ENCODE results near the gene ARFGEF3. TPM values are rescaled to one million over a fixed set of nuclear protein-coding genes. Genes with fewer than 3 reads are reported as not detected.

ARFGEF3 gene
- polyA plus RNA-seq, 1 donor from 2014 or later, result not detected

DNA sequence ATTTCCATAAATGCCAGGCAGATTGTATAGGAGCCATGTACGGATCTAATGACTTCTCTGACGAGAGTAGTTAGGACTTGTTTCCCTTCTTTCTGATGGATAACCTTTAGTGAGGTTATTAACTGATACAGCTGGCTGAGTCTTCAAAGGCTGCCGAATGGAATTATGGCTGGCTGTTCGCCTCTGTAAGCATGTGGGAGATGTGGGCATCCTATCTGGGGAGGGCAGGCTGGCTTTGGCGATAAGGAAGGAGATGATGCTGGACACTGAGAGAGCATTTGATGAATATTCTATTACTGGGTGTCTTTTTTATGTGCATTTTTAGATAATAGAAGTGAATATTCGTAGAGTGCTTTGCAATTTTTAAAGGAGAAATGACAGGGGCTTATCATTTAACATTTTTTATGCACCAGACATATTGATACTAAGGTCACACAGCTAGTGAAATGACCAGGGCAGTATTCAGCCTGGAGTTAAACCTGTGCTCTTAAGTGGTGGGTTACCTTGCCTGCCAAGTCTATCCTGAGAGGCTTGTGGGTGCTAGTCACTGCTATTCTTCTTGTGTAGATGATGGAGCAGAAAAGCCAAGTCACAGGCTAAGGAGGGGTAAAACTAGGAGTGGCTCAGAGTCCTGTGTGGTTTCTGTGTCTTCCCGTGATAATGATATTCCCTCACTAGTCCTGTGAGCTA, 53.5 kb downstream of the ARFGEF3 start:
- H3K36me3 Mint-ChIP-seq, result peaks cover 1% of the 10 kb centered on the region
- H3K9me3 Mint-ChIP-seq, result no peaks in the 10 kb centered on the region
- H3K27ac Mint-ChIP-seq, result no peak overlapping the region
- peaks cover 9% of the 10 kb centered on the region for H3K27me3 Mint-ChIP-seq
- H3K4me1 Mint-ChIP-seq, result no peaks in the 10 kb centered on the region
- peak overlapping the region in 1 of 4 donors; percentile 9 for H3K4me3 Mint-ChIP-seq

DNA sequence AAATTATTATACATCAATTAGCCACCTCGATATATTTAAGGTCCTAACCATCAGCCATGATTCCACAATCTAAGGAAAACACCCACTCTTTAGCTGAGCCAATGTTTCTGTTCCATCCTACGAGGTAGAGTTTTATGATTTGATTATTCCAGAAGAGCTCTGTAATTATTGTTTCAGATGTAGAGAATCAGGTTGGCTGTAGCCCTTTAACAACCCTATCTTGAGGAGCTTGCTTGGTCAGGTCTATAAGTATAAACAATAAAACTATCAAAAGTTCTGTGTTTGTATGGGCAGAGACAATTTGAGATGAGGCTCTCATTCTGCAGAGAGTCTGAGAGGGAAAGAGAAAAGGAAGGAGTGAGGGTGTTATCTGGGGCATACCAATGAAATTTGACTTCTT, 56.7 kb downstream of the ARFGEF3 start, which contains the start of gene PBOV1:
TSS of gene PBOV1 (minus strand) at position 43 of the 400 bp plus-strand sequence. CDS start 96 bp downstream, outside the sequence.
- H3K4me1 Mint-ChIP-seq, result no peaks in the 10 kb centered on the region
- H3K36me3 Mint-ChIP-seq, result peaks cover 1% of the 10 kb centered on the region
- peaks cover 18% of the 10 kb centered on the region for H3K27me3 Mint-ChIP-seq
- H3K4me3 Mint-ChIP-seq, result no peak within 1 kb of the TSS
- no peaks in the 10 kb centered on the region for H3K9me3 Mint-ChIP-seq
- no peak within 1 kb of the TSS for H3K27ac Mint-ChIP-seq

DNA sequence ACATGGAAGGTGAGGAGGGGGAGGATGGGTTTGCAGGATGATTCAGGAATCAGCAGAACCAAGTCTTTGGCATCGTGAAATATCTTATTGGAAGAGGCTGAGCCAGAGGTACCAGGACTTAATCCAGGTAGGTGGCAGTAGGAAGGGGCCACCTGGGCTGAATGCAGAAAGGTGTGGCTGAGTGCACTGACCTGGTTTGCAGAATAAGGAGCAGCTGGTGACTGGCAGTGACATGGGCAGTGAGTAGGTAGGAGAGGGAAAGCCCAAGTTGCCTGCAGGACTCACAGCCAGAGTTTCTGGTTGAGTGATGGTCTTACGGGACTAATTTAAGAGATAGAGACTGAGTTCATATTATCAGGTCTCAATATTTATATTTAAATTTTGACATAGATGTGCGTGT, 57.7 kb downstream of the ARFGEF3 start:
- no peaks in the 10 kb centered on the region for H3K4me1 Mint-ChIP-seq
- no peak overlapping the region for H3K4me3 Mint-ChIP-seq
- H3K27ac Mint-ChIP-seq, result no peak overlapping the region
- H3K27me3 Mint-ChIP-seq, result peaks cover 18% of the 10 kb centered on the region
- H3K36me3 Mint-ChIP-seq, result peaks cover 1% of the 10 kb centered on the region
- no peaks in the 10 kb centered on the region for H3K9me3 Mint-ChIP-seq

DNA sequence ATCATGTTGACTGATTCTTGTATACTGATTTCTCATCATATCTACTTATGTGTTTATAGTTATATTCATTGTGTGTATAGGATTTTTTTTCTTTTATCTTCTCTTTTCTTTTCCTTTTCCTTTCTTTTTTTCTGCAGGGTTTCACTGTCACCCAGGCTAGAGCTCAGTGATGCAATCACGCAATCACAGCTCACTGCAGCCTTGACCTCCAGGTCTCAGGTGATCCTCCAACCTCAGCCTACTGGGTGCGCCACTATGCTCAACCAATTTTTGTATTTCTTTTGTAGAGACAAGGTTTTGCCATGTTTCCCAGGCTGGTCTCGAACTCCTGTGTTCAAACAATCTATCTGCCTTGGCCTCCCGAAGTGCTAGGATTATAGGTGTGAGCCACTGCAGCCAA, 58.2 kb downstream of the ARFGEF3 start:
- H3K36me3 Mint-ChIP-seq, result peaks cover 1% of the 10 kb centered on the region
- peaks cover 18% of the 10 kb centered on the region for H3K27me3 Mint-ChIP-seq
- H3K4me1 Mint-ChIP-seq, result no peaks in the 10 kb centered on the region
- no peak overlapping the region for H3K27ac Mint-ChIP-seq
- no peak overlapping the region for H3K4me3 Mint-ChIP-seq
- no peaks in the 10 kb centered on the region for H3K9me3 Mint-ChIP-seq

DNA sequence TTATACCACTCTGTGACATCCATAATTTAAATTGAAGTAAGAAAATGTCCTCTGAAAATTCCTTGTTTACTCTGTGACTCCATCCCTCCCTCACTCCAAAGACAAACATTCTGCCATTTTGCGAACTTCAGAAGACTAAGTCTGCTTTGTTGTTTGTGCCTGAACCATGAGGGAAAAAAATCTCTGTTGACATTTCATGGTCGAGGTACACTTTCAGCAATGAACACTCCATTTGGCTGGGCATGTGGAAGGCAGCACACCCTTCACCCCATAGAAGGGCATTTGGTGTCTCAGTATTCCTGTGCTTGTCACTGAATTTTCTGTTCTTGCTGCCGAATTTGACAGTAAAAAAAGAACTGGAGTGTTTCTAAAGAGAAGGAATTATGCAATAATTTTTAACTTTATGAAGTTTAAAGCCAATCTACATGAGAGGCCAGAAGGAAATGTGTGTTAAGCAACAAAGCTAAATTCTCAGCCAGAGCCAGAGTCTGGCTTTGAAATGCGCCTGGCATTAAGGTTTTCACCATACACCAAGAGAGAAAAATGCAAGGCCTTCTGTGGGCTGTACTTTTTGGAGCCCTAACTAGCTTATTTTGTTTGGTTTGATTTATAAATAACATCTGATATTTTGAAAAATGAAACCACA, 61.3 kb downstream of the ARFGEF3 start:
- Mint-ChIP-seq H3K4me3 (no peak overlapping the region), H3K4me1 (peaks cover 0 to 4% (median 0%) of the 10 kb centered on the region in 3 donors), H3K9me3 (no peaks in the 10 kb centered on the region), H3K27ac (no peak overlapping the region), H3K27me3 (peaks cover 21% of the 10 kb centered on the region), H3K36me3 (peaks cover 1% of the 10 kb centered on the region)

DNA sequence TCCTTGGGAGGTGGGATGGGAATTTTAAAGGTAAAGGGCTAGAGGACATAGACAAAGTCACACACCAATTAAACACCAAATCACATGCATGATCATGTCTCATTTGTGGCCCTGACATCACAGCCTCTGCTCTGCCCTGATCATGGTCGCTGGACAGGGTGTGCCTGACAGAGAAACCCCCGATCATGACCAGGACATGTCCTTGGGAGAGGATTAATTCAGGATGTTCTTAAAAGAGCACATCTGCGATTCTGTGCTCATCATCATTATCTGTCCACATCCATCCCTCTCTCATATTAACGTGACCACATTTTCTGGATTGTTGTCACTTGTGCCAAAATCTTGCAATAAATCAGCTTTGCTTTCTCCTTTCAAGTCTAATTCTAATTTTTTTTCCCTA, 64.2 kb downstream of the ARFGEF3 start:
- H3K27ac Mint-ChIP-seq, result no peak overlapping the region
- H3K27me3 Mint-ChIP-seq, result peaks cover 16% of the 10 kb centered on the region
- H3K36me3 Mint-ChIP-seq, result no peaks in the 10 kb centered on the region
- peaks cover 0 to 4% (median 2%) of the 10 kb centered on the region in 3 donors for H3K4me1 Mint-ChIP-seq
- H3K4me3 Mint-ChIP-seq, result no peak overlapping the region
- H3K9me3 Mint-ChIP-seq, result no peaks in the 10 kb centered on the region

DNA sequence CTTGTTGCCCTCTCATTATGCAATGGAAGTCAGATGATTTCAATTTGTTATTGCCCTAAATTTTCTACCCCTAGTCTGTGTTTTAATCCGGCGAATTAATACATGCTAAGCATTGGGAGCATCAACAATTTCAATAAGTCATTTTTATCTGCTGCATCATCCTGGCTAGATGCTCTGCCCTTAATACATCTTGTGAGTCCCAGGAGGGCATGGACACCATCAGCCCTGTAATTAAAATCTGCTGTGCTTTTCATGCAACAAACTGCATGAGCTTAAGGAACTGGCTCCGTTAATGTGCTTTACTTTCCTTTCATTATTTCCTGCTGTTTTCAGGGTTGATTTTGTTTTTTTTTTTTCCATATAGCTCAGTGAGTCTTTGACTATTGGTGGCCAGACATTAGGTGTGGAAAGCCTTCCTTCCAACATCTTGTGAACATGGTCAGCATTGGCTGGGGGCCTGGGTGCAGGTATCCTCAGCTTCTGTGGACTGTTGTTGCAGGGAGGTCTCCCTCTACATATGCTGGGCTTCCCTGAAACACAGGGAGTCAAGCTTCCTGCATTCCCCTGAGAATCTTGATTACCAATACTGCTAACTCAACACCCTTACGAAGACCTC, 65.1 kb downstream of the ARFGEF3 start:
- no peak overlapping the region for H3K4me3 Mint-ChIP-seq
- no peaks in the 10 kb centered on the region for H3K36me3 Mint-ChIP-seq
- H3K27me3 Mint-ChIP-seq, result peaks cover 17% of the 10 kb centered on the region
- no peaks in the 10 kb centered on the region for H3K9me3 Mint-ChIP-seq
- no peak overlapping the region for H3K27ac Mint-ChIP-seq
- peaks cover 2 to 4% (median 4%) of the 10 kb centered on the region in 3 donors for H3K4me1 Mint-ChIP-seq

DNA sequence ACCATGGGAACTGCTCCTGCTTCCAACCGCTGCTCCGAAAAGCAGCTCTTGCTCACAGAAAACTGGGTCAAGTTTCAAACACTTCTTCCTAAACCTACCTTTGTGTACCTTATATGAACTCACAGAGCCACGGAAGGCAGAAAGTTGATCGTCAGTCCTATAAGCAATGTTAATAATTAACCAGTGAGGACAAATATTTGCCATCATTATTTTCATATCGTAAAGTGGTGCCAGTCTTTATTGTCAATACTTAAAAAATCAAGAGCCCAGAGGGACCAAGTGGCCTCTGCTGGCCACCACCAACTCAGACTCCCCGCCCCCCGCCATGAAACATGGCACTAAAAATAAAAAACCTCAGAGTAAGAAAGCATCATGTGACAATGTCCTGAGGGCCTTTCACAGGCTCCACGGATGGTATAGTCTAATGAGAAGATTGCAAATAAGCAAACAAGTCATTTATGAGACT, 65.6 kb downstream of the ARFGEF3 start:
- Mint-ChIP-seq H3K36me3 (no peaks in the 10 kb centered on the region), H3K4me3 (no peak overlapping the region), H3K9me3 (no peaks in the 10 kb centered on the region), H3K4me1 (peaks cover 2 to 7% (median 4%) of the 10 kb centered on the region in 3 donors), H3K27ac (no peak overlapping the region), H3K27me3 (peaks cover 16% of the 10 kb centered on the region)

DNA sequence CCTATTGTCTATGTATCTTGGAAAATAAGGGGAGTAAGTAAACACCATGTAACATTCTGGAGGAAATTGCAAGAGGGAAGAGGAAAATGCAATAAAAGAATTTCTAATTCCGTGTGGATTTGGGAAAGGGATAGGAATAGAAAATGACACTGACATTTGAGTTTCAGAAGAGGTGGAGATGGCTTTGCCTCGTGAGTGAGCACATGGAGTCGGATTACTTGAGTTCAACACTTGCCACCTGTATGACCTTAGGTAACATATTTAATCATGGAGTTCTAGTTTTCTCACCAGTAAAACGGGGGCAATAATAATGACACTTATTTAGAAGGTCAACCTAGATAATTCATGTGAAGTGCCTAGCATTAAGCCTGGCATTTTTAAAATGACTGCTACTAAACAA, 67.3 kb downstream of the ARFGEF3 start:
- Mint-ChIP-seq H3K27ac (no peak overlapping the region), H3K9me3 (no peaks in the 10 kb centered on the region), H3K27me3 (peaks cover 12% of the 10 kb centered on the region), H3K4me1 (peaks cover 2 to 7% (median 4%) of the 10 kb centered on the region in 3 donors), H3K4me3 (no peak overlapping the region), H3K36me3 (no peaks in the 10 kb centered on the region)

DNA sequence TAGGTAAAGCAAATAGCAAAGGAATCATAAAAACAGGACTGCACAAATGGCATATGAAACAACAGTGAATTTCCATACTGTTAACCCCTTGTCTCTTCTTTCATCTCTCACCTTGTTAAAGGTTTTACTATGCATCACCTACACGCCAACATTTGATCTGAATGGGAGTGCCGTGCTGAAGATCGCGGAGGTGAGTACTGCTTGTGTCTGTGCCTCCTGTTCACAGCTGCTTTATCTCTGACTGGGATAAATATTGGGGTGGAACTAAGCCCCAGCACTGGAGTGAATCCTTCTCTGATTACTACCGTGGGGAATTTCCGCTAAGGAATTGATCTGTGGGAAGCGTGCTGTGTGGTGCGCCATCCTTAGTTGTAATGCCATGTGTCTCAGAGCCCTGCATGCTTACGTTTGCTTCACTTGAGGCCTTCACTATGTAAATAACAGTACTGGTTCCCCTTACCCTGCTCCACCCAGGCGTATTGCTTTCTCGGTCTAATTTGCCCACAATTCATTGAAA, 68.0 kb downstream of the ARFGEF3 start:
- Mint-ChIP-seq H3K36me3 (no peaks in the 10 kb centered on the region), H3K27ac (no peak overlapping the region), H3K9me3 (no peaks in the 10 kb centered on the region), H3K4me3 (no peak overlapping the region), H3K27me3 (peaks cover 12% of the 10 kb centered on the region), H3K4me1 (peaks cover 2 to 7% (median 4%) of the 10 kb centered on the region in 3 donors)

DNA sequence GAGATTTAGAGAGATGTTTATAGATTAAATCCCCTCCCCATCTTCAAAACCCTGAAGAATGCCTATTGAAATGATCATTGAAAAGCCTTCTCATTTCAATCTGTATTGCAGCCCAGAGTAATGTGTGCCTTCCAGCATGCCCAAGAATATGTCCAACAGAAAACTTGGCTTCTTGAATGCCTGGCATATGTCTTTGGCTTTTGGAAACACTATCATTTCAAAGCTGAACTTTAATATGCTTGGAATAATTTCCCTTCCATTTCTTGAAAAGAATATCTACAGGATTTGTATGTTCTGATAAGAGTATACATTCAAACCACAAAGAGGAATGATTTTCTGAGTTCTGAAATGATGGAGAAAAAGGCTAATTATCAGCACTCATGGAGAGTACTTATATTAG, 68.5 kb downstream of the ARFGEF3 start:
- Mint-ChIP-seq H3K9me3 (no peaks in the 10 kb centered on the region), H3K4me1 (peaks cover 2 to 7% (median 4%) of the 10 kb centered on the region in 3 donors), H3K27me3 (peaks cover 10% of the 10 kb centered on the region), H3K27ac (no peak overlapping the region), H3K4me3 (no peak overlapping the region), H3K36me3 (no peaks in the 10 kb centered on the region)

DNA sequence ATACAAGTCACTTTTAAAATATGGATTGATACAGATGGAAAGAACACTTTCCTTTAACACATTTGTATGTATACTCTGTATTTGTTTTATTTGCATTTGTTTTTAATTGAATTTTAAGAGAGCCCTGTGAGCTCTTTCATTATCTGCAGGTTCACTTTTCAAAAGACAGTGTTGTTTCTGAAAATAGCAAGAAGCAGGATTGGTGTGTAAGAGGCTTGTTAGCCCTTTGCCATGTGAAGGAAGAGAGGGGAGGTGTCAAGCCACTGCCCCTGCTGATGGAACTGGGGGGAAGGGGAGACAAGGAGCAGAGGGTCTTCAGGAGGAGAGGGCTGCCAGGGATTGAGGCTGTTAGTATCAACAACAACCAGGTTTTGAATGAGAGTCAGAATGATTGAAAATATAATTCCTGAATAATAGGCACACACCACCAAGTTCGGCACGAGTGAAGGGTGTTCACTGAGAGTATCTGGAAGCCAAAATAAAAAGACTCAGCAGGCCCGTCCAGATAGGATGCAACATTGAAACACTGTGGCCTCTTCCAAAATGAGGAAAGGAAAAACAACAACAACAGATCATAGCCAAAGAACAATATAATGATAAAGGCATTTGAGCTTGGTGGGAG, 69.1 kb downstream of the ARFGEF3 start:
- no peaks in the 10 kb centered on the region for H3K36me3 Mint-ChIP-seq
- H3K27me3 Mint-ChIP-seq, result peaks cover 7% of the 10 kb centered on the region
- peaks cover 2 to 7% (median 4%) of the 10 kb centered on the region in 3 donors for H3K4me1 Mint-ChIP-seq
- H3K9me3 Mint-ChIP-seq, result no peaks in the 10 kb centered on the region
- H3K27ac Mint-ChIP-seq, result no peak overlapping the region
- no peak overlapping the region for H3K4me3 Mint-ChIP-seq

DNA sequence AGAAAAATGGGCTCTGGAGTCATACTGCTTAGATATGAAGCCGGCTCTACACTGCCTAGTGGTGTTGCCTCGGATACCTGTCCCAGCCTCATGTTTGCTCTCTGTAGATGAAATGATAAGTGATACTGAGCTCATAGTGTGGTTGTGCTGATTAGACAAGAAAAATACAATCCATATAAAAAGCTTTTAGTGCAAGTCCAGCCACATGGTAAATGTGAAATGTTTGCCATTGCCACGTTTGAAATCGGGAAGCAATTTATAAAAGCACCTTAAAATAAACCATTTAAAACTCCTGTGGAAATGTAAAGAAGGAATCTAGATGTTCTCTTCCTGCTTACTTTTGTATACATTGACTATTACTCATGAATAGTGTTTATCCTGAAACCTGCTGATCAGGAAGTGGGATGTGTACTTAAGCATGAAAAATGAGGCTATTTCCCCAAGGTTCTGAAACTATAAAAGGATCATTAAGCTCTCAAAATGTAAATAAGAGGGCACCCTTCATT, 69.7 kb downstream of the ARFGEF3 start:
- H3K4me1 Mint-ChIP-seq, result peaks cover 2 to 7% (median 4%) of the 10 kb centered on the region in 3 donors
- peaks cover 6% of the 10 kb centered on the region for H3K27me3 Mint-ChIP-seq
- no peaks in the 10 kb centered on the region for H3K36me3 Mint-ChIP-seq
- no peak overlapping the region for H3K4me3 Mint-ChIP-seq
- no peak overlapping the region for H3K27ac Mint-ChIP-seq
- H3K9me3 Mint-ChIP-seq, result no peaks in the 10 kb centered on the region

DNA sequence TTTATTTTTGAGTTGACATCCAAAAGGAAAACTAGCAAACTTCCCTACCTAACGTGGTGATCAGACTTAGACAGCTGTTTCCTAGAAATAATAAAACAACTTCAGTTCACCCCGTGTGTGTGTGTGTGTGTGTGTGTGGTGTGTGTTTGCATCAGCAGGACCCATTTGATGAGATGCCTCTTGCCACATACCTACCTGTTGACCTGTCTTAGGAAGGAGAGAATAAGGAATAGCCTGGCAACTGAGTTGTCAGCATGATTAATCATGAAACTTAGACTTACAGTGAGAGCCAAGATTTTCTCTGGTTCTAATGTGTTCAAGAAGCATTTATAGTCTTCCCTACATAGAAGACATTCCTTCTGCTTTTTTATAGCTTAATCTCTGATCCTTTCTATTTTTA, 72.6 kb downstream of the ARFGEF3 start:
- Mint-ChIP-seq H3K4me3 (no peak overlapping the region), H3K4me1 (peaks cover 0 to 7% (median 2%) of the 10 kb centered on the region in 3 donors), H3K9me3 (no peaks in the 10 kb centered on the region), H3K27ac (no peak overlapping the region), H3K27me3 (peaks cover 4% of the 10 kb centered on the region), H3K36me3 (no peaks in the 10 kb centered on the region)

DNA sequence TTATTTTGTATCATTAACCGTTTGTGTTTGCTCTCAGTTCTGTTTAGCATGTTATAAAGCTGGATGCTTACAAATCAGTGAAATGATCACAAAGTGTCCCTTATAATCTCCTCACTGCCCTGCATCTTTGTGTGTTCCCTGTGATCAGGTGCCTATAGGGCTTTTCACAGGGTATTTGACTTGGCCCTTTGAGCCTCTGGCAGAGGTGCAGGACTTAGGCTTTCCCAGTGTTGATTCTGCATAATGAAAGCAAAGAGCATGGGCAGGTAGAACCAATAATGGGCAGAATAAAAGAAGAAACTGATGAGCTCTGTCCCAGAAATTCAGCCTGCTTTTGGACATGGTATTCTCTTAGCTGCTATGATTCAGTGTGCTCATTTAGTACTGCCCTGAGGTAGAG, 73.5 kb downstream of the ARFGEF3 start:
- peaks cover 4% of the 10 kb centered on the region for H3K27me3 Mint-ChIP-seq
- no peak overlapping the region for H3K27ac Mint-ChIP-seq
- no peaks in the 10 kb centered on the region for H3K9me3 Mint-ChIP-seq
- peaks cover 0 to 7% (median 2%) of the 10 kb centered on the region in 3 donors for H3K4me1 Mint-ChIP-seq
- H3K36me3 Mint-ChIP-seq, result no peaks in the 10 kb centered on the region
- H3K4me3 Mint-ChIP-seq, result no peak overlapping the region

Data from IgD-negative memory B cell (primary cell).